K562 (cell line): Measurements from ENCODE around the gene SUPT5H. TPM values are rescaled to one million over a fixed set of nuclear protein-coding genes. Genes with fewer than 3 reads are reported as not detected.
A peak's percentile ranks its signal among the peaks of the same experiment; 100 is the strongest.

Experiments used
- AFF4 ChIP-seq: sonication (generic); formaldehyde crosslinking; IDR thresholded peaks from 2 replicates; pipeline ENCODE4 v1.8.0; 2023; ENCODE audit warnings: mild to moderate bottlenecking, missing genetic modification reagents
- BHLHE40 ChIP-seq: IDR thresholded peaks from 2 replicates; pipeline ENCODE4 v1.6.1; 2011; ENCODE audit warnings: low read length, improper control_type of control experiment
- CC2D1A ChIP-seq: fragments of 450-650 bp; IDR thresholded peaks from 2 replicates; pipeline ENCODE4 v1.6.1; 2017; ENCODE audit warnings: mild to moderate bottlenecking
- CREB3L1 ChIP-seq: fragments of 450-650 bp; IDR thresholded peaks from 2 replicates; pipeline ENCODE4 v1.6.1; 2014; ENCODE audit warnings: low read depth, mild to moderate bottlenecking, moderate library complexity, borderline replicate concordance
- FOXJ2 ChIP-seq: fragments of 200-800 bp; sonication (Bioruptor generic); IDR thresholded peaks from 2 replicates; pipeline ENCODE4 v1.6.1; 2016; ENCODE audit warnings: missing genetic modification characterization, missing compliant biosample characterization
- HNRNPLL ChIP-seq: fragments of 200-400 bp; formaldehyde crosslinking; IDR thresholded peaks from 2 replicates; pipeline ENCODE4 v1.6.1; 2017; ENCODE audit warnings: low read length, low read depth, mild to moderate bottlenecking; ENCODE audit not compliant: poor library complexity, severe bottlenecking
- IFI16 ChIP-seq: fragments of 250-450 bp; sonication (Bioruptor Pico); IDR thresholded peaks from 2 replicates; pipeline ENCODE4 v2.1.2; 2022; ENCODE audit warnings: mild to moderate bottlenecking, inconsistent platforms
- KHSRP ChIP-seq: fragments of 450-650 bp; IDR thresholded peaks from 2 replicates; pipeline ENCODE4 v1.6.1; 2017
- L3MBTL2 ChIP-seq: fragments of 450-650 bp; IDR thresholded peaks from 2 replicates; pipeline ENCODE4 v1.6.1; 2016; ENCODE audit warnings: mild to moderate bottlenecking, moderate library complexity
- MAX ChIP-seq: sonication (generic); formaldehyde crosslinking; IDR thresholded peaks from 2 replicates; pipeline ENCODE4 v1.9.0; 2022; ENCODE audit warnings: mild to moderate bottlenecking, missing genetic modification reagents
- PTTG1 ChIP-seq: fragments of 450-650 bp; IDR thresholded peaks from 2 replicates; pipeline ENCODE4 v1.6.1; 2016; ENCODE audit warnings: low read depth, mild to moderate bottlenecking, missing genetic modification characterization, missing compliant biosample characterization
- RBM34 ChIP-seq: fragments of 200-400 bp; formaldehyde crosslinking; IDR thresholded peaks from 2 replicates; pipeline ENCODE4 v1.6.1; 2018; ENCODE audit warnings: low read length, borderline replicate concordance; ENCODE audit not compliant: insufficient read depth
- RCOR1 ChIP-seq, 2 experiments: IDR thresholded peaks; 2 replicates each; pipeline ENCODE4 v1.6.1; 2012; ENCODE audit warnings: low read depth in 2 of 2, low read length in 2 of 2, borderline replicate concordance in 1 of 2, improper control_type of control experiment in 1 of 2
- RFX7 ChIP-seq: fragments of 250-450 bp; sonication (Bioruptor Pico); IDR thresholded peaks from 2 replicates; pipeline ENCODE4 v1.5.1; 2021; ENCODE audit warnings: mild to moderate bottlenecking
- SIX5 ChIP-seq, 2 experiments: IDR thresholded peaks; 2 replicates each; pipeline ENCODE4 v1.6.1; 2011; ENCODE audit warnings: low read length in 2 of 2, borderline replicate concordance in 1 of 2, low read depth in 1 of 2, mild to moderate bottlenecking in 1 of 2, moderate library complexity in 1 of 2; ENCODE audit not compliant: insufficient read depth in 1 of 2
- TAF7 ChIP-seq: fragments of 450-650 bp; IDR thresholded peaks from 2 replicates; pipeline ENCODE4 v1.6.1; 2016; ENCODE audit warnings: missing genetic modification characterization, missing compliant biosample characterization
- ZBTB5 ChIP-seq: fragments of 450-650 bp; IDR thresholded peaks from 2 replicates; pipeline ENCODE4 v1.6.1; 2017; ENCODE audit warnings: antibody characterized with exemption
- ZNF174 ChIP-seq: fragments of 250-450 bp; sonication (Bioruptor Pico); IDR thresholded peaks from 2 replicates; pipeline ENCODE4 v1.4.0; 2020; ENCODE audit warnings: mild to moderate bottlenecking
- ZNF175 ChIP-seq: fragments of 200-800 bp; sonication (Bioruptor generic); IDR thresholded peaks from 2 replicates; pipeline ENCODE4 v1.6.1; 2016; ENCODE audit warnings: low read depth, mild to moderate bottlenecking, missing genetic modification characterization, missing compliant biosample characterization
- ZNF263 ChIP-seq: sonication (generic); formaldehyde crosslinking; IDR thresholded peaks from 2 replicates; pipeline ENCODE4 v1.8.0; 2022; ENCODE audit warnings: mild to moderate bottlenecking, missing genetic modification reagents, borderline replicate concordance
- polyA plus RNA-seq, 8 experiments: library from polyadenylated mRNA; depleted of rRNA in 4 of 8; stranded (reverse) in 5 of 8; unstranded in 3 of 8; fragments of >200 nt; fragmentation: Nextera tagmentation in 2 of 8; fragmentation: Illumina TruSeq in 1 of 8; extraction: Ambion mirVana in 2 of 8; extraction: Trizol in 1 of 8; gene quantifications; 2 replicates each; pipeline versions ENCODE4 v1.2.1 to v1.2.3, GENCODE V29; 2011 to 2014; ENCODE audit warnings: inconsistent platforms in 1 of 8, missing spikeins in 1 of 8
- total RNA-seq, 7 experiments: library from RNA; depleted of rRNA in 6 of 7; stranded (reverse); fragments of >200 nt in 6 of 7; fragmentation: Illumina TruSeq in 2 of 7; extraction: Trizol in 2 of 7; gene quantifications; 2 replicates each; pipeline versions ENCODE4 v1.2.1 to v1.2.3, GENCODE V29; 2011 to 2021; ENCODE audit warnings: low replicate concordance in 1 of 7

Gene SUPT5H
- total and polyA plus RNA-seq, 9 of the 15 experiments (the other 6 are each of a cell fraction or from before 2014, with no cell fraction given): 13.3 to 85.9 (median 35.9) TPM

GRCh38 chr19:39435499-39436349 lies 9.7 kb upstream of the SUPT5H start, which contains the start of gene RPS16 (continued):
- TF ChIP-seq CREB3L1 (0 out of 2 replicates have a peak, but pooled peaks have one; percentile 31), L3MBTL2 (peak; percentile 72), MAX (CRISPR knock-in tag) (peak; percentile 92), ZNF175 (CRISPR knock-in tag) (peak; percentile 59; the same call in 1 of the 2 replicates), SIX5 (IDR thresholded peaks at IDR 0.05; ENCODE audit: borderline replicate concordance in 1 of 2, insufficient read depth in 1 of 2, low read depth in 1 of 2, low read length in 2 of 2) (no peak), RBM34 (peak; percentile 50; the same call in 1 of the 2 replicates), ZBTB5 (peak; percentile 99), AFF4 (CRISPR knock-in tag) (peak; percentile 95), BHLHE40 (peak; percentile 66), RCOR1 (IDR thresholded peaks at IDR 0.05; ENCODE audit: borderline replicate concordance in 1 of 2, low read depth in 2 of 2, low read length in 2 of 2) (no peak), CC2D1A (peak; percentile 99), FOXJ2 (tag) (no peak), IFI16 (no peak), RFX7 (no peak), ZNF174 (CRISPR knock-in tag) (no peak), HNRNPLL (peak; percentile 76), ZNF263 (CRISPR knock-in tag) (no peak), TAF7 (tag) (peak; percentile 96), PTTG1 (no peak), KHSRP (no peak)
